GM19438 (cell line): ENCODE data around the gene MFF.
A peak's percentile ranks its signal among the peaks of the same experiment; 100 is the strongest.
"Not testable (repeated sequence)": the region's sequence is repeated elsewhere in the genome, so short reads cannot be mapped to it uniquely, and the experiment has no call there.

Experiments
- ATAC-seq: cut with Tn5 transposase; IDR thresholded peaks from one replicate; pipeline ENCODE4 v1.9.1; 2021; ENCODE audit warnings: low read depth; ENCODE audit not compliant: unreplicated experiment

MFF gene

GRCh38 chr2:227326783-227327182 is 1.7 kb downstream of the MFF start:
- ATAC-seq, result no peak

- no peak for ATAC-seq
Observed at GRCh38 chr2:227335713-227336112, 10.7 kb downstream of the MFF start.

- no peak for ATAC-seq
Observed at GRCh38 chr2:227337442-227337841, 12.4 kb downstream of the MFF start.

GRCh38 chr2:227339098-227339599 is 14.1 kb downstream of the MFF start:
- peak; percentile 64 for ATAC-seq

GRCh38 chr2:227340106-227340505 is 15.1 kb downstream of the MFF start:
- ATAC-seq, result no peak

- ATAC-seq, result no peak
Observed at GRCh38 chr2:227341553-227341952, 16.5 kb downstream of the MFF start.

- ATAC-seq, result no peak
Observed at GRCh38 chr2:227344231-227344630, 19.2 kb downstream of the MFF start.

GRCh38 chr2:227347117-227347516 is 22.1 kb downstream of the MFF start:
- no peak for ATAC-seq

GRCh38 chr2:227348324-227348723 is 23.3 kb downstream of the MFF start:
- no peak for ATAC-seq

- ATAC-seq, result no peak
Observed at GRCh38 chr2:227349989-227350612, 25.1 kb downstream of the MFF start.

GRCh38 chr2:227351639-227352038 is 26.6 kb downstream of the MFF start:
- ATAC-seq, result no peak

- no peak for ATAC-seq
Observed at GRCh38 chr2:227360351-227360750, 35.3 kb downstream of the MFF start.

- no peak for ATAC-seq
Observed at GRCh38 chr2:227363756-227364155, 38.7 kb downstream of the MFF start.

- not testable (repeated sequence) for ATAC-seq
Observed at GRCh38 chr2:227364585-227365263, 39.7 kb downstream of the MFF start.

- no peak for ATAC-seq
Observed at GRCh38 chr2:227365833-227366232, 40.8 kb downstream of the MFF start.

GRCh38 chr2:227366769-227367426 is 41.8 kb downstream of the MFF start:
- ATAC-seq, result no peak

- no peak for ATAC-seq
Observed at GRCh38 chr2:227367427-227367795, 42.4 kb downstream of the MFF start.

GRCh38 chr2:227368574-227368973 is 43.5 kb downstream of the MFF start:
- ATAC-seq, result no peak

- no peak for ATAC-seq
Observed at GRCh38 chr2:227370092-227370491, 45.0 kb downstream of the MFF start.

GRCh38 chr2:227370791-227371312 is 45.8 kb downstream of the MFF start:
- no peak for ATAC-seq

GRCh38 chr2:227373389-227373788 is 48.3 kb downstream of the MFF start:
- no peak for ATAC-seq

- no peak for ATAC-seq
Observed at GRCh38 chr2:227374158-227374557, 49.1 kb downstream of the MFF start.
